ENCODE measurements around the gene KLHL42.

KLHL42 gene

GRCh38 chr12:27785882-27786570 lies 6.0 kb downstream of the KLHL42 start:
- H3K27ac ChIP-seq (ENCODE audit: extremely low read depth, low read depth, low read length): no peak overlapping the region
- TF ChIP-seq PRDM6 (tag by site-specific recombination; IDR thresholded peaks at IDR 0.05) (peak; percentile 13; the same call in 1 of the 2 replicates), ZNF23 (tag by site-specific recombination; IDR thresholded peaks at IDR 0.05; ENCODE audit: borderline replicate concordance) (no peak)
- ChIA-PET CTCF (interaction anchor here (0.9 to 1.5 kb wide), 2 partner anchors 35 to 53 kb away, joined by 3 to 6 read pairs; no protein-coding TSS in a partner anchor), POLR2A (no interaction called here)
- H3K9me3 ChIP-seq (ENCODE audit: control insufficient read depth, insufficient read depth, low read depth, low read length): no peaks in the 10 kb centered on the region
- H3K4me1 ChIP-seq (ENCODE audit: control insufficient read depth, insufficient read depth, low read length): peaks cover 9% of the 10 kb centered on the region; the same call in 1 of the 2 replicates
- H3K4me3 ChIP-seq (ENCODE audit: low read depth, low read length): no peak overlapping the region
- H3K36me3 ChIP-seq (ENCODE audit: control insufficient read depth in 2 of 2, insufficient read depth in 1 of 2, low read length in 2 of 2): peaks cover 7 to 20% of the 10 kb centered on the region in 2 experiments

- CTCF ChIA-PET: interaction anchor here (0.6 to 1.5 kb wide), 2 partner anchors 14 to 34 kb away, joined by 3 read pairs; no protein-coding TSS in a partner anchor
- H3K27ac ChIP-seq (ENCODE audit: extremely low read depth, low read depth, low read length): no peak overlapping the region
Measured at GRCh38 chr12:27787559-27787958, 7.5 kb downstream of the KLHL42 start.

More at GRCh38 chr12:27787559-27787958, 7.5 kb downstream of the KLHL42 start:
- H3K9me3 ChIP-seq (ENCODE audit: control insufficient read depth, insufficient read depth, low read depth, low read length): no peaks in the 10 kb centered on the region
- H3K36me3 ChIP-seq (ENCODE audit: control insufficient read depth in 2 of 2, insufficient read depth in 1 of 2, low read length in 2 of 2): peaks cover 9 to 25% of the 10 kb centered on the region in 2 experiments
- POLR2A ChIA-PET: no interaction called here
- TF ChIP-seq ZBTB8A (tag by site-specific recombination; IDR thresholded peaks at IDR 0.05): no peak
- TF ChIP-seq ZNF223 (tag by site-specific recombination; IDR thresholded peaks at IDR 0.05): no peak
- no peak for TF ChIP-seq BCL6B (tag by site-specific recombination; IDR thresholded peaks at IDR 0.05)
- no peak for TF ChIP-seq ZSCAN5A (tag by site-specific recombination; IDR thresholded peaks at IDR 0.05)
- TF ChIP-seq ZNF701 (tag by site-specific recombination; IDR thresholded peaks at IDR 0.05): no peak
- no peak for TF ChIP-seq ZNF23 (tag by site-specific recombination; IDR thresholded peaks at IDR 0.05; ENCODE audit: borderline replicate concordance)
- TF ChIP-seq ZNF362 (tag by site-specific recombination; IDR thresholded peaks at IDR 0.05): no peak
- TF ChIP-seq PRDM4 (tag by site-specific recombination; IDR thresholded peaks at IDR 0.05): no peak
- no peak for TF ChIP-seq ZNF473 (tag by site-specific recombination; IDR thresholded peaks at IDR 0.05)
- H3K4me3 ChIP-seq (ENCODE audit: low read depth, low read length): no peak overlapping the region
- peaks cover under 1% of the 10 kb centered on the region; the same call in 1 of the 2 replicates for H3K4me1 ChIP-seq (ENCODE audit: control insufficient read depth, insufficient read depth, low read length)

Measured in HEK293 (cell line).